ENCODE measurements around the gene MAD2L1BP. TPM values are rescaled to one million over a fixed set of nuclear protein-coding genes. Genes with fewer than 3 reads are reported as not detected.

The MAD2L1BP gene
- total RNA-seq, 1 experiment from 2014 or later: 36.6 TPM

- Histone ChIP-seq H3K4me1 (ENCODE audit: control insufficient read depth in 1 of 2, insufficient read depth in 2 of 2, low read length in 2 of 2) (peaks cover 0 to under 1% of the 10 kb centered on the region in 2 experiments; a peak in 2 of 4 replicates), H3K27ac (ENCODE audit: low read depth, low read length) (no peak overlapping the region), H3K27me3 (ENCODE audit: insufficient read depth, low read length) (no peaks in the 10 kb centered on the region), H4K20me1 (ENCODE audit: insufficient read depth) (no peaks in the 10 kb centered on the region), H3K9me3 (ENCODE audit: control insufficient read depth in 1 of 2, insufficient read depth in 1 of 2, low read depth in 1 of 2, low read length in 2 of 2) (no peaks in the 10 kb centered on the region), H3K9ac (ENCODE audit: low read length) (no peak overlapping the region), H2AFZ (ENCODE audit: low read depth, low read length, poor library complexity, severe bottlenecking) (no peak overlapping the region), H3K4me2 (ENCODE audit: low read length) (no peak overlapping the region), H3K36me3 (ENCODE audit: control insufficient read depth in 1 of 2, insufficient read depth in 2 of 2, low read length in 2 of 2) (peaks cover 26 to 56% of the 10 kb centered on the region in 2 experiments; a peak in 3 of 4 replicates), H3K4me3 (replicated peaks in 1 of 2; ENCODE audit: low read depth in 1 of 2, low read length in 2 of 2) (no peak overlapping the region), H3K9me2 (ENCODE audit: insufficient read depth) (no peaks in the 10 kb centered on the region), H3K79me2 (ENCODE audit: insufficient read depth, low read length) (peaks cover 4% of the 10 kb centered on the region; the same call in 1 of the 2 replicates)
- no peak for DNase-seq (ENCODE audit: low read depth, low spot score)
- ChIA-PET CTCF (no interaction called here), RAD21 (ENCODE audit: low non-redundant PET in 1 of 2, low total read pairs in 2 of 2, uncharacterized antibody in 2 of 2, unreplicated experiment in 2 of 2) (no interaction called here), POLR2A (no interaction called here)
- no TSS peak for BruUV-seq (replicated peaks)
- intact Hi-C loops (cut with micrococcal nuclease): no loop called here
- TF ChIP-seq RAD21 (IDR thresholded peaks at IDR 0.05; ENCODE audit: low read depth) (no peak), CBX3 (IDR thresholded peaks at IDR 0.05; ENCODE audit: low read depth) (no peak), EZH2phosphoT487 (IDR thresholded peaks at IDR 0.05; ENCODE audit: borderline replicate concordance) (no peak), CEBPB (IDR thresholded peaks at IDR 0.05; ENCODE audit: low read depth) (no peak), SRF (IDR thresholded peaks at IDR 0.05; ENCODE audit: low read depth) (no peak), SP1 (IDR thresholded peaks at IDR 0.05; ENCODE audit: low read depth) (no peak), ZNF274 (IDR thresholded peaks at IDR 0.05; ENCODE audit: low read depth, low read length) (no peak), EZH2 (IDR thresholded peaks at IDR 0.05) (no peak), YY1 (IDR thresholded peaks at IDR 0.05; ENCODE audit: extremely low read depth, insufficient replicate concordance, low read depth, low read length) (no peak)
- TF ChIP-seq, protein P1, sequence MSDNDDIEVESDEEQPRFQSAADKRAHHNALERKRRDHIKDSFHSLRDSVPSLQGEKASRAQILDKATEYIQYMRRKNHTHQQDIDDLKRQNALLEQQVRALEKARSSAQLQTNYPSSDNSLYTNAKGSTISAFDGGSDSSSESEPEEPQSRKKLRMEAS (IDR thresholded peaks at IDR 0.05): no peak
- ATAC-seq: no peak
Measured at GRCh38 chr6:43621836-43622180, 13.8 kb upstream of the MAD2L1BP start.

- no peaks in the 10 kb centered on the region for H3K9me2 ChIP-seq (ENCODE audit: insufficient read depth)
- H3K4me1 ChIP-seq (ENCODE audit: control insufficient read depth in 1 of 2, insufficient read depth in 2 of 2, low read length in 2 of 2): peaks cover 6 to 8% of the 10 kb centered on the region in 2 experiments
- peaks cover 26 to 56% of the 10 kb centered on the region in 2 experiments; a peak in 3 of 4 replicates for H3K36me3 ChIP-seq (ENCODE audit: control insufficient read depth in 1 of 2, insufficient read depth in 2 of 2, low read length in 2 of 2)
- ChIA-PET POLR2A (no interaction called here), RAD21 (ENCODE audit: low non-redundant PET in 1 of 2, low total read pairs in 2 of 2, uncharacterized antibody in 2 of 2, unreplicated experiment in 2 of 2) (no interaction called here), CTCF (no interaction called here)
- H4K20me1 ChIP-seq (ENCODE audit: insufficient read depth): no peaks in the 10 kb centered on the region
- no TSS peak for BruUV-seq (replicated peaks)
- intact Hi-C loops (cut with micrococcal nuclease): no loop called here
- no peaks in the 10 kb centered on the region for H3K9me3 ChIP-seq (ENCODE audit: control insufficient read depth in 1 of 2, insufficient read depth in 1 of 2, low read depth in 1 of 2, low read length in 2 of 2)
- no peak overlapping the region for H3K9ac ChIP-seq (ENCODE audit: low read length)
- H3K79me2 ChIP-seq (ENCODE audit: insufficient read depth, low read length): peaks cover 11% of the 10 kb centered on the region
- no peak overlapping the region for H2AFZ ChIP-seq (ENCODE audit: low read depth, low read length, poor library complexity, severe bottlenecking)
- no peak for ATAC-seq
- no peak overlapping the region for H3K4me3 ChIP-seq (replicated peaks in 1 of 2; ENCODE audit: low read depth in 1 of 2, low read length in 2 of 2)
- H3K27ac ChIP-seq (ENCODE audit: low read depth, low read length): no peak overlapping the region
- no peak for TF ChIP-seq ZFX (IDR thresholded peaks at IDR 0.05)
- TF ChIP-seq TCF7L2 (IDR thresholded peaks at IDR 0.05; ENCODE audit: borderline replicate concordance, extremely low read depth, insufficient read depth, insufficient read length): no peak
- TF ChIP-seq EZH2phosphoT487 (IDR thresholded peaks at IDR 0.05; ENCODE audit: borderline replicate concordance): no peak
- no peak for TF ChIP-seq SP1 (IDR thresholded peaks at IDR 0.05; ENCODE audit: low read depth)
- no peak for TF ChIP-seq ZNF274 (IDR thresholded peaks at IDR 0.05; ENCODE audit: low read depth, low read length)
- no peak for TF ChIP-seq EZH2 (IDR thresholded peaks at IDR 0.05)
- TF ChIP-seq SIN3A (IDR thresholded peaks at IDR 0.05; ENCODE audit: low read depth): no peak
- TF ChIP-seq, protein P1 (IDR thresholded peaks at IDR 0.05): no peak
- TF ChIP-seq CBX3 (IDR thresholded peaks at IDR 0.05; ENCODE audit: low read depth): no peak
- TF ChIP-seq, protein P2, sequence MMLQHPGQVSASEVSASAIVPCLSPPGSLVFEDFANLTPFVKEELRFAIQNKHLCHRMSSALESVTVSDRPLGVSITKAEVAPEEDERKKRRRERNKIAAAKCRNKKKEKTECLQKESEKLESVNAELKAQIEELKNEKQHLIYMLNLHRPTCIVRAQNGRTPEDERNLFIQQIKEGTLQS (IDR thresholded peaks at IDR 0.05): no peak
- no peak for TF ChIP-seq SRF (IDR thresholded peaks at IDR 0.05; ENCODE audit: low read depth)
- TF ChIP-seq FOSL1 (IDR thresholded peaks at IDR 0.05; ENCODE audit: low read depth): no peak
- TF ChIP-seq CEBPB (IDR thresholded peaks at IDR 0.05; ENCODE audit: low read depth): no peak
- DNase-seq (ENCODE audit: low read depth, low spot score): no peak
- no peaks in the 10 kb centered on the region for H3K27me3 ChIP-seq (ENCODE audit: insufficient read depth, low read length)
- no peak overlapping the region for H3K4me2 ChIP-seq (ENCODE audit: low read length)
Measured at GRCh38 chr6:43622541-43622940, 13.1 kb upstream of the MAD2L1BP start.
